ENCODE measurements around the gene C20orf144. TPM values are rescaled to one million over a fixed set of nuclear protein-coding genes. Genes with fewer than 3 reads are reported as not detected.

The C20orf144 gene
- total RNA-seq, 2 donors from 2014 or later = 0.30 TPM; not detected in 1

DNA sequence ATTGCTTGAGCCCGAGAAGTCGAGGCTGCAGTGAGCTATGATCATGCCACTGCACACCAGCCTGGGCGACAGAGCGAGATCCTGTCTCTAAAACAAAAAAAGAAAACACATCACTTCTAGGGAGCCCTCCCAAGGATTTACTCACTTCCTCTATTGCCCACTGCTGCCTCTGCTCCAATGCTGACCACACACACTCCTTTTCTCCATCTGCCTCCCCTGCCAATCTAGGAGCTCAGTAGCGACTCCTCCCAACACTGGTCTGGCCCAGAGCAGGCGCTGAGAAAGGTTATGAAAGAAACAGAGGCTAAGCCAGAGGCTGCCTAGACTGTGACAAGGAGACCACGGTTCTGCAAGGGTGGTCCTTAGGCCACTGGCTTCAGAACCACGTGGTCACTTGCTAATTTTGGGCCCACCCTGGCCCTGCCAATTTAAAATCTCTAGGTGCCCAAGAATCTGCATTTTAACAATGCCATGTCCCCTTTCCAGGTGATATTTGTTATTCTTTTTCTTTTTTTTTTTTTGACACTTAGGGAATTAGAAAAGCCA lies 25.3 kb downstream of the C20orf144 start:
- no peaks in the 10 kb centered on the region for H3K36me3 ChIP-seq
- intact Hi-C loops (cut with DNase I) = no loop called here
- no peak overlapping the region for H3K4me3 ChIP-seq
- no peak overlapping the region for H3K27ac ChIP-seq
- no peak for DNase-seq
- TF ChIP-seq, protein P1, sequence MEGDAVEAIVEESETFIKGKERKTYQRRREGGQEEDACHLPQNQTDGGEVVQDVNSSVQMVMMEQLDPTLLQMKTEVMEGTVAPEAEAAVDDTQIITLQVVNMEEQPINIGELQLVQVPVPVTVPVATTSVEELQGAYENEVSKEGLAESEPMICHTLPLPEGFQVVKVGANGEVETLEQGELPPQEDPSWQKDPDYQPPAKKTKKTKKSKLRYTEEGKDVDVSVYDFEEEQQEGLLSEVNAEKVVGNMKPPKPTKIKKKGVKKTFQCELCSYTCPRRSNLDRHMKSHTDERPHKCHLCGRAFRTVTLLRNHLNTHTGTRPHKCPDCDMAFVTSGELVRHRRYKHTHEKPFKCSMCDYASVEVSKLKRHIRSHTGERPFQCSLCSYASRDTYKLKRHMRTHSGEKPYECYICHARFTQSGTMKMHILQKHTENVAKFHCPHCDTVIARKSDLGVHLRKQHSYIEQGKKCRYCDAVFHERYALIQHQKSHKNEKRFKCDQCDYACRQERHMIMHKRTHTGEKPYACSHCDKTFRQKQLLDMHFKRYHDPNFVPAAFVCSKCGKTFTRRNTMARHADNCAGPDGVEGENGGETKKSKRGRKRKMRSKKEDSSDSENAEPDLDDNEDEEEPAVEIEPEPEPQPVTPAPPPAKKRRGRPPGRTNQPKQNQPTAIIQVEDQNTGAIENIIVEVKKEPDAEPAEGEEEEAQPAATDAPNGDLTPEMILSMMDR (IDR thresholded peaks at IDR 0.05) = no peak
- H3K9ac ChIP-seq (ENCODE audit: low read depth in 2 of 2, low read length in 2 of 2) = no peak overlapping the region
- H3K4me1 ChIP-seq = peaks cover 13% of the 10 kb centered on the region
- no peaks in the 10 kb centered on the region for H3K27me3 ChIP-seq
- no peaks in the 10 kb centered on the region for H3K9me3 ChIP-seq

DNA sequence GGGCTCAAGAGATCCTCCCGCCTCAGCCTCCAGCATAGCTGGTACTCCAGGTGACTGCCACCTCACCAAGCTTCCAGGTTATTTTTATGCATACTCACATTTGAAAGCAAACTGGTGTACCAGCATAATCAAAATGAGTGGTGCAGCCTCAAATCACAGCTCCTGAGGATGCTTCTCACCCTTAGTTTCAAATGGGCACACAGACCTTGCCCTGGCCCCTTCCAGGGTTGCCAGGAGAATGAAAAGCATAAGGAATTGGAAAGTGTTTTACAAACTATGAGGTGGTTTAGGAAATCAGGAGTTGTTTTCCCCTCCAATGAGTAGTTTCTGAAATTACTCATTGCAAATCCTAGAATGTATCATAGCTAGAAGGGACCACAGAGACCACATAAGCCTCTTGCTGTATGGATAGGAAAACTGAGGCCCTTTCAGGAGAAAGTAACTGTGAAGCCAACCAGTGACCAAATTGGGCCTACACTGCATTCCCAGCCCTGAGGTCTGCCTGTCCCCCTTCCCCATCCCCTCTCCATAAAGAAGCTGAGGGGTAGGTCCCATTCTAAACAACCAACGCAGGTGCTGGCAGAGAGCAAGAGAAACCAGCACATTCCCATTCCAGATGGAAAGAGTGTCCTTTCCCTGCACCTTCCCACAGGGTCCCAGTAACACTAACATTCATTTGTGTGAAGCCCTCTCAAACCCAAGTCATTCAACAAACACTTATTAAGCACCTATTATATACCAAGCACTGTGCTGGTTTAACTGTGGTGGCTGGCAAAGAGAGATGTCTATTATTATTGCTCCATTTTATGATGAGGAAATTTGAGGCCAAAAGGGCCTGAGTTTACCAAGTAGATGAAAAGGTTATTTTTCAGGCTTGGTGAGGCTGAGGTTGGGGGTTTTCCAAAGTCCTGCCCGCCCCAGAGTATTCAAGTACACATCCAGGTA lies 26.1 kb downstream of the C20orf144 start:
- no peaks in the 10 kb centered on the region for H3K9me3 ChIP-seq
- H3K4me3 ChIP-seq = no peak overlapping the region
- no peaks in the 10 kb centered on the region for H3K36me3 ChIP-seq
- TF ChIP-seq, protein P1 (IDR thresholded peaks at IDR 0.05) = no peak
- no peaks in the 10 kb centered on the region for H3K27me3 ChIP-seq
- no peak overlapping the region for H3K9ac ChIP-seq (ENCODE audit: low read depth in 2 of 2, low read length in 2 of 2)
- H3K4me1 ChIP-seq = peaks cover 13% of the 10 kb centered on the region
- no peak for DNase-seq
- intact Hi-C loops (cut with DNase I) = no loop called here
- no peak overlapping the region for H3K27ac ChIP-seq

DNA sequence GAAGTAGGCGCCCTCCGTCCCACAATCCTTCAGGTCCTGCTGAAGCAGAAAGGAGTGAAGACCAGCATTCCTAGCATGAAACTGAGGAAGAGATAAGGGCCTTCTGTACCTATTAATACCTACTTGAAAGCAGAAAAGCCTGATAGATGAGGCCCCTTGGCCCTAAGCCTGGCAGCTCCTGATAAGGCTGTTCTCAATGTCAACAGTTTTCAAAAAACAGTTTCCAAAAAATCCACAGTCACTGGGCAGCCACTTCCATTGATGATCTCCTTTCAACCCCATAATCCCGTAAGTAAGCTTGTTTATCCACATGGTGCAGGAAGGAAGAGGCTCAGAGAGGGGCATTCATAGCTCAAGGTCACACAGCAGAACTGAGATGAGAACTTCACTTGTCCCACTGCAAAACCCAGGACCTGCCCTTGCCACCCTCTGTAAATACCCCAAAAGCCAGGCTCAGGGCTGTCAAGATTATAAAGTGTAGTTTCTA lies 26.9 kb downstream of the C20orf144 start:
- Histone ChIP-seq H3K4me3 (no peak overlapping the region), H3K9ac (ENCODE audit: low read depth in 2 of 2, low read length in 2 of 2) (no peak overlapping the region), H3K36me3 (no peaks in the 10 kb centered on the region), H3K27me3 (no peaks in the 10 kb centered on the region), H3K9me3 (no peaks in the 10 kb centered on the region), H3K27ac (no peak overlapping the region), H3K4me1 (peaks cover 13% of the 10 kb centered on the region)
- TF ChIP-seq, protein P1 (IDR thresholded peaks at IDR 0.05) = no peak
- intact Hi-C loops (cut with DNase I) = no loop called here
- no peak for DNase-seq

DNA sequence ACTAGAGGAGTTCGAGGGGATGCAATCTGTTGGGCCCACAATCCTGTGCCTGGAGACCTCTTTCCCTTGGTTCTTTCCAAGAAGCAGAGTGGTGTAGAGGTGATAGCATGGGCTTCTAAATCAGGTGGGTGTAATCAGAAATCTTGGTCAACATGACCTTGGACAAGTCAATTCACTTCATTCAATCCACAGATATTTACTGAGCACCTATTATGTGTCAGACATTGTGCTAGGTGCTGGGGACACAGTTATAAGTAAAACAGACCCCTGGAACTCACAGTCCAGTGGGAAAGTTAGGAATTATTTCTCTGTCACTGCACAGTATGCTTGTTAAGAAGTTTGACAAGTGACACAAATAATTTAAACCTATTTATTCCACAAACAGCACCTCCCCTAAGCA lies 27.4 kb downstream of the C20orf144 start:
- H3K4me1 ChIP-seq = peaks cover 13% of the 10 kb centered on the region
- TF ChIP-seq, protein P1 (IDR thresholded peaks at IDR 0.05) = no peak
- H3K9me3 ChIP-seq = no peaks in the 10 kb centered on the region
- no peak overlapping the region for H3K4me3 ChIP-seq
- no peak overlapping the region for H3K27ac ChIP-seq
- no peaks in the 10 kb centered on the region for H3K36me3 ChIP-seq
- intact Hi-C loops (cut with DNase I) = no loop called here
- DNase-seq = no peak
- no peaks in the 10 kb centered on the region for H3K27me3 ChIP-seq
- H3K9ac ChIP-seq (ENCODE audit: low read depth in 2 of 2, low read length in 2 of 2) = no peak overlapping the region

DNA sequence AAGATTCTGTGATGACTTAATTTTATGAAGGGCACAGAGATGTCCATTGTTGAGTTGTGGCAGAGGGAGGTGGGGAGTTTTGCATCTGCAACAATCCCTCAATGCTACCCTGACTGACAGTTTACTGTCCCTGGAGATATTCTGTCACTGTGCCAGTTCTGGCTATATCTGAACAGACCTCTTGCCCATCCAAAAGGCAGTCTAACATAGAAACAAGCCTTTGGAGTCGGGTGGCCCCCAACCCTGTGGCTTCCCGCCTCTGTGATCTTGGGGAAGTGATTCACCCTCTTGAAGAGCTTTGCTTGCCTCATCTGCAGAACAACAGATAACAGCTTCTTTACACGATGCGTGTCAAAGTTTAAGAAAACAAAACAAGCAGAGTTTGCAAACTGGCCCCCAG lies 27.8 kb downstream of the C20orf144 start:
- no peak for DNase-seq
- TF ChIP-seq, protein P1 (IDR thresholded peaks at IDR 0.05) = no peak
- H3K27ac ChIP-seq = no peak overlapping the region
- H3K4me1 ChIP-seq = peaks cover 10% of the 10 kb centered on the region
- no peaks in the 10 kb centered on the region for H3K36me3 ChIP-seq
- no peak overlapping the region for H3K4me3 ChIP-seq
- H3K9me3 ChIP-seq = no peaks in the 10 kb centered on the region
- intact Hi-C loops (cut with DNase I) = no loop called here
- H3K9ac ChIP-seq (ENCODE audit: low read depth in 2 of 2, low read length in 2 of 2) = no peak overlapping the region
- H3K27me3 ChIP-seq = no peaks in the 10 kb centered on the region

All from colonic mucosa (tissue), 4 donors.